Measurements from ENCODE around the gene ALK. TPM values are rescaled to one million over a fixed set of nuclear protein-coding genes. Genes with fewer than 3 reads are reported as not detected.

ALK gene
- total RNA-seq, 1 donor from 2014 or later: 0.14 TPM

DNA sequence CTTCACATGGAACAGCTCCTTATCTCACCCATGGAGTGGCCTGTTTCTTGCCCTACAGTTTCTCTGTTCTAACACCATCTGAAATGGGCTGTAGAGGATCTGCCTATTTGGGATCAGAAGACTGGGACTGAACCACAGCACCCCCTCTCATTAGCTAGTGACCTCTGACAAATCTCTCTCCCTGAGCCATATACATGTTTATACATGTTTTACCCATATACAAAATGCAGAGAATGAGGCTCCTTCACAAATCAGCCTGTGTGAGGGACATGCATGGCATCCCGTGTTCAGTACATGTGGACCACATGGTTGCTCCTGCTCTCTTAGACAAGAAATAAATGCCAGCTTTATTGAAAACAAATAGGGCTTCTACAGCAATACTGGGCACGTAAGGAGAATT is 282.7 kb downstream of the ALK start:
- no peak for DNase-seq
- H3K4me3 ChIP-seq: no peak overlapping the region
- no peak overlapping the region for H3K27ac ChIP-seq (replicated peaks)
- peaks cover 3% of the 10 kb centered on the region for H3K4me1 ChIP-seq
- TF ChIP-seq, protein P1, sequence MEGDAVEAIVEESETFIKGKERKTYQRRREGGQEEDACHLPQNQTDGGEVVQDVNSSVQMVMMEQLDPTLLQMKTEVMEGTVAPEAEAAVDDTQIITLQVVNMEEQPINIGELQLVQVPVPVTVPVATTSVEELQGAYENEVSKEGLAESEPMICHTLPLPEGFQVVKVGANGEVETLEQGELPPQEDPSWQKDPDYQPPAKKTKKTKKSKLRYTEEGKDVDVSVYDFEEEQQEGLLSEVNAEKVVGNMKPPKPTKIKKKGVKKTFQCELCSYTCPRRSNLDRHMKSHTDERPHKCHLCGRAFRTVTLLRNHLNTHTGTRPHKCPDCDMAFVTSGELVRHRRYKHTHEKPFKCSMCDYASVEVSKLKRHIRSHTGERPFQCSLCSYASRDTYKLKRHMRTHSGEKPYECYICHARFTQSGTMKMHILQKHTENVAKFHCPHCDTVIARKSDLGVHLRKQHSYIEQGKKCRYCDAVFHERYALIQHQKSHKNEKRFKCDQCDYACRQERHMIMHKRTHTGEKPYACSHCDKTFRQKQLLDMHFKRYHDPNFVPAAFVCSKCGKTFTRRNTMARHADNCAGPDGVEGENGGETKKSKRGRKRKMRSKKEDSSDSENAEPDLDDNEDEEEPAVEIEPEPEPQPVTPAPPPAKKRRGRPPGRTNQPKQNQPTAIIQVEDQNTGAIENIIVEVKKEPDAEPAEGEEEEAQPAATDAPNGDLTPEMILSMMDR (IDR thresholded peaks at IDR 0.05; ENCODE audit: borderline replicate concordance): no peak
- intact Hi-C loops (cut with micrococcal nuclease): no loop called here
- H3K27me3 ChIP-seq (ENCODE audit: low read depth): peaks cover 5% of the 10 kb centered on the region
- no peaks in the 10 kb centered on the region for H3K9me3 ChIP-seq (replicated peaks)
- H3K36me3 ChIP-seq: no peaks in the 10 kb centered on the region

- no peak for DNase-seq
- Histone ChIP-seq H3K27ac (replicated peaks) (no peak overlapping the region), H3K27me3 (ENCODE audit: low read depth) (peaks cover 10% of the 10 kb centered on the region), H3K9me3 (replicated peaks) (no peaks in the 10 kb centered on the region), H3K4me3 (no peak overlapping the region), H3K36me3 (no peaks in the 10 kb centered on the region), H3K4me1 (no peaks in the 10 kb centered on the region)
- TF ChIP-seq, protein P1 (IDR thresholded peaks at IDR 0.05; ENCODE audit: borderline replicate concordance): no peak
- intact Hi-C loops (cut with micrococcal nuclease): no loop called here
Observed at GRCh38 chr2:29634916-29635315, 286.5 kb downstream of the ALK start.

DNA sequence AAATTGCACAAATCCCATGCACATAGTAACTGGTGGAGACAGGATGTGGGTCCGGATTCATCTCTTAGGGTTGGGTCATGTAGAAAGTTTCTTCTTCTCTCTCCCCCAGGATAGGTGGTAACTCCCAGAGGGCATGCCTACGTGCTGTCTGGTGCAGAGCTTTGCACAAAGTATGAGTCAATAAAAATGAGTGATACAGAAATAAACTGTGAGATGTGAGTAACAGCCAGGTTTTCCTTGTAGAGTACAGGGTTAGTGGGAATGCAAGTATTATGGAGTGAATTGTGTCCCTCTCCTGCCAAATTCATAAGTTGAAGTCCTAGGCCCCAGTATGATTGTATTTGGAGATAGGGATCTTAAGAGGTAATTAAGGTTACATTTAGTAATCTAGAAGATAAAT is 289.4 kb downstream of the ALK start:
- no peak overlapping the region for H3K4me3 ChIP-seq
- DNase-seq: no peak

DNA sequence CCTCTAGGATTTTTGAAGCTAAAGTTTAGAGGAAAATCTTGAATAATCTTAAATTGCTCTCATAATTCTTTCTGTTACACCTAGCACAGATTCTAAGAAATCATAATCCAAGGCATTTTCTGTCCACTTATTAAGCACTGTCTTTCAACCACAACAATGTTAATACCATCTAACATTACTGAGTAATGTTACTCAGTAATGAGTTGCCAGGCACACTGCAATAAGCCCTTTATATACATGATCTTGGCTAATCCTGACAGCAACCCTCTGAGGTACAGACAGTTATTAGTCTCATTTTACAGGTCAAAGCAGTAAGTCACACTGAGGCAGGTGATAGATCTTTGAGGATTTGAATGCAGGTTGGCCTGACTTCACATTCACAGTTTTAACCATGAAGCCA is 291.9 kb downstream of the ALK start:
- no peaks in the 10 kb centered on the region for H3K36me3 ChIP-seq
- TF ChIP-seq, protein P1 (IDR thresholded peaks at IDR 0.05; ENCODE audit: borderline replicate concordance): no peak
- intact Hi-C loops (cut with micrococcal nuclease): no loop called here
- H3K27me3 ChIP-seq (ENCODE audit: low read depth): peaks cover 28% of the 10 kb centered on the region
- H3K4me1 ChIP-seq: peaks cover 7% of the 10 kb centered on the region
- no peak overlapping the region for H3K4me3 ChIP-seq
- H3K9me3 ChIP-seq (replicated peaks): no peaks in the 10 kb centered on the region
- no peak overlapping the region for H3K27ac ChIP-seq (replicated peaks)
- DNase-seq: no peak

More for the DNA sequence above, 289.4 kb downstream of the ALK start:
- H3K27me3 ChIP-seq (ENCODE audit: low read depth): peaks cover 8% of the 10 kb centered on the region
- H3K36me3 ChIP-seq: no peaks in the 10 kb centered on the region
- H3K27ac ChIP-seq (replicated peaks): no peak overlapping the region
- H3K4me1 ChIP-seq: peaks cover 7% of the 10 kb centered on the region
- intact Hi-C loops (cut with micrococcal nuclease): no loop called here
- TF ChIP-seq, protein P1 (IDR thresholded peaks at IDR 0.05; ENCODE audit: borderline replicate concordance): no peak
- H3K9me3 ChIP-seq (replicated peaks): no peaks in the 10 kb centered on the region

GRCh38 chr2:29628862-29629261 is 292.5 kb downstream of the ALK start:
- peaks cover 32% of the 10 kb centered on the region for H3K27me3 ChIP-seq (ENCODE audit: low read depth)
- no peak overlapping the region for H3K4me3 ChIP-seq
- H3K27ac ChIP-seq (replicated peaks): no peak overlapping the region
- intact Hi-C loops (cut with micrococcal nuclease): no loop called here
- H3K36me3 ChIP-seq: no peaks in the 10 kb centered on the region
- no peak for DNase-seq
- peaks cover 7% of the 10 kb centered on the region for H3K4me1 ChIP-seq
- TF ChIP-seq, protein P1 (IDR thresholded peaks at IDR 0.05; ENCODE audit: borderline replicate concordance): no peak
- H3K9me3 ChIP-seq (replicated peaks): no peaks in the 10 kb centered on the region

All from left ventricle myocardium inferior (tissue), 1 donor.